KMS-11 (cell line): ENCODE measurements around the gene ZFYVE9.

Source experiments
- H2AFZ ChIP-seq: fragments of 200-600 bp; sonication (generic); 2 replicates; pipeline ENCODE4 v1.6.1; 2016; ENCODE audit warnings: antibody characterized with exemption, mixed run types, low read depth
- H3K27ac ChIP-seq: fragments of 200-600 bp; sonication (generic); 2 replicates; pipeline ENCODE4 v1.6.1; 2016; ENCODE audit warnings: mild to moderate bottlenecking, mixed run types
- H3K27me3 ChIP-seq: fragments of 200-600 bp; sonication (generic); 2 replicates; pipeline ENCODE4 v1.6.1; 2017; ENCODE audit warnings: mild to moderate bottlenecking, low read depth, mixed run types, moderate library complexity; ENCODE audit not compliant: insufficient read depth
- H3K36me3 ChIP-seq: fragments of 200-600 bp; sonication (generic); 2 replicates; pipeline ENCODE4 v1.6.1; 2017; ENCODE audit warnings: mild to moderate bottlenecking, mixed run types; ENCODE audit not compliant: insufficient read depth
- H3K4me1 ChIP-seq: fragments of 200-600 bp; sonication (generic); 2 replicates; pipeline ENCODE4 v1.6.1; 2016; ENCODE audit warnings: mild to moderate bottlenecking, low read depth, mixed run types; ENCODE audit not compliant: poor library complexity, severe bottlenecking
- H3K4me2 ChIP-seq: fragments of 200-600 bp; sonication (generic); 2 replicates; pipeline ENCODE4 v1.7.0; 2016; ENCODE audit warnings: mild to moderate bottlenecking, mixed run types
- H3K4me3 ChIP-seq: fragments of 200-600 bp; sonication (generic); IDR thresholded peaks from 2 replicates; pipeline ENCODE4 v1.6.1; 2017; ENCODE audit warnings: low read depth, low read length, mixed read lengths; ENCODE audit not compliant: insufficient read depth
- H3K79me2 ChIP-seq: fragments of 200-600 bp; sonication (generic); 2 replicates; pipeline ENCODE4 v1.6.1; 2016; ENCODE audit warnings: low read depth, mixed run types; ENCODE audit not compliant: insufficient read depth
- H3K9ac ChIP-seq: fragments of 200-600 bp; sonication (generic); 2 replicates; pipeline ENCODE4 v1.6.1; 2016; ENCODE audit warnings: mild to moderate bottlenecking, mixed run types
- H4K20me1 ChIP-seq: fragments of 200-600 bp; sonication (generic); 2 replicates; pipeline ENCODE4 v1.6.1; 2016; ENCODE audit warnings: mild to moderate bottlenecking, mixed run types; ENCODE audit not compliant: insufficient read depth
- CTCF ChIP-seq: fragments of 200-600 bp; sonication (generic); conservative IDR thresholded peaks from 2 replicates; pipeline ENCODE4 v1.6.1; 2017; ENCODE audit warnings: low read depth, mild to moderate bottlenecking, antibody characterized with exemption, low read length, moderate library complexity, mixed read lengths

Gene ZFYVE9

GRCh38 chr1:52325786-52326185, 183.9 kb downstream of the ZFYVE9 start:
- H3K27me3 ChIP-seq, result no peaks in the 10 kb centered on the region
- H3K4me2 ChIP-seq, result no peak overlapping the region
- H3K9ac ChIP-seq, result no peak overlapping the region
- H2AFZ ChIP-seq, result no peak overlapping the region
- no peaks in the 10 kb centered on the region for H3K36me3 ChIP-seq
- H3K4me3 ChIP-seq, result no peak overlapping the region
- H4K20me1 ChIP-seq, result no peaks in the 10 kb centered on the region
- no peak overlapping the region for H3K27ac ChIP-seq
- no peak for TF ChIP-seq CTCF
- no peaks in the 10 kb centered on the region for H3K79me2 ChIP-seq
- H3K4me1 ChIP-seq, result no peaks in the 10 kb centered on the region

GRCh38 chr1:52328615-52329014, 186.7 kb downstream of the ZFYVE9 start:
- H2AFZ ChIP-seq, result no peak overlapping the region
- no peaks in the 10 kb centered on the region for H3K79me2 ChIP-seq
- no peaks in the 10 kb centered on the region for H3K4me1 ChIP-seq
- H3K27me3 ChIP-seq, result no peaks in the 10 kb centered on the region
- no peak overlapping the region for H3K4me3 ChIP-seq
- no peak overlapping the region for H3K27ac ChIP-seq
- H3K36me3 ChIP-seq, result no peaks in the 10 kb centered on the region
- no peak overlapping the region for H3K4me2 ChIP-seq
- H4K20me1 ChIP-seq, result no peaks in the 10 kb centered on the region
- no peak for TF ChIP-seq CTCF
- H3K9ac ChIP-seq, result no peak overlapping the region

GRCh38 chr1:52332411-52332810, 190.5 kb downstream of the ZFYVE9 start:
- TF ChIP-seq CTCF, result no peak
- Histone ChIP-seq H3K27me3 (no peaks in the 10 kb centered on the region), H3K9ac (no peak overlapping the region), H4K20me1 (no peaks in the 10 kb centered on the region), H3K4me1 (peaks cover 6% of the 10 kb centered on the region), H2AFZ (no peak overlapping the region), H3K27ac (no peak overlapping the region), H3K36me3 (no peaks in the 10 kb centered on the region), H3K4me2 (no peak overlapping the region), H3K4me3 (no peak overlapping the region), H3K79me2 (no peaks in the 10 kb centered on the region)

GRCh38 chr1:52334906-52335528, 193.1 kb downstream of the ZFYVE9 start:
- Histone ChIP-seq H2AFZ (no peak overlapping the region), H4K20me1 (no peaks in the 10 kb centered on the region), H3K36me3 (no peaks in the 10 kb centered on the region), H3K27ac (no peak overlapping the region), H3K4me3 (no peak overlapping the region), H3K27me3 (no peaks in the 10 kb centered on the region), H3K9ac (no peak overlapping the region), H3K79me2 (no peaks in the 10 kb centered on the region), H3K4me2 (no peak overlapping the region), H3K4me1 (peaks cover 6% of the 10 kb centered on the region)
- no peak for TF ChIP-seq CTCF
